ENCODE data around the gene CATSPERE.

- TF ChIP-seq CTCF (IDR thresholded peaks at IDR 0.05; ENCODE audit: control extremely low read depth in 1 of 3, insufficient read depth in 1 of 3, low read depth in 1 of 3, low read length in 3 of 3): no peak
- no peak for TF ChIP-seq SUZ12 (IDR thresholded peaks at IDR 0.05; ENCODE audit: low read length)
- no peak for TF ChIP-seq JUND (IDR thresholded peaks at IDR 0.05; ENCODE audit: low read length)
- TF ChIP-seq HDAC2 (IDR thresholded peaks at IDR 0.05; ENCODE audit: borderline replicate concordance in 1 of 2, low read depth in 2 of 2, low read length in 2 of 2): no peak
- TF ChIP-seq EP300 (IDR thresholded peaks at IDR 0.05; ENCODE audit: borderline replicate concordance in 1 of 2, low read depth in 2 of 2, low read length in 2 of 2): no peak
- TF ChIP-seq SRF (IDR thresholded peaks at IDR 0.05; ENCODE audit: low read depth, low read length): no peak
- no peak for TF ChIP-seq KDM5A (IDR thresholded peaks at IDR 0.05; ENCODE audit: low read length)
- TF ChIP-seq POLR2AphosphoS5 (IDR thresholded peaks at IDR 0.05; ENCODE audit: low read depth, low read length): no peak
- no peak for TF ChIP-seq MAFK (IDR thresholded peaks at IDR 0.05; ENCODE audit: low read depth, low read length)
Observed at GRCh38 chr1:244665771-244666217, 204.7 kb downstream of the CATSPERE start.
